HL-60 (cell line): Measurements from ENCODE around the gene ATXN7.

Source experiments
- DNase-seq, 2 experiments: peaks; one replicate each; pipeline ENCODE4 v3.0.0-alpha.2; 2010 to 2020; ENCODE audit warnings: low read depth in 1 of 2, low spot score in 1 of 2
- H3K27ac ChIP-seq: fragments of 250-450 bp; sonication (Bioruptor Pico); replicated peaks from 2 replicates; pipeline ENCODE4 v1.5.1; 2020; ENCODE audit warnings: mild to moderate bottlenecking, moderate library complexity
- H3K27me3 ChIP-seq: fragments of 250-450 bp; sonication (Bioruptor Pico); 2 replicates; pipeline ENCODE4 v1.5.1; 2021; ENCODE audit warnings: mild to moderate bottlenecking, moderate library complexity; ENCODE audit not compliant: insufficient read depth, poor library complexity, severe bottlenecking
- H3K4me3 ChIP-seq: replicated peaks from 2 replicates; pipeline ENCODE4 v1.5.1; 2011; ENCODE audit warnings: mild to moderate bottlenecking, control low read depth, low read length; ENCODE audit not compliant: insufficient read depth
- GABPA ChIP-seq: IDR thresholded peaks from 2 replicates; pipeline ENCODE4 v1.6.1; 2012; ENCODE audit warnings: low read depth
- POLR2AphosphoS5 ChIP-seq: IDR thresholded peaks from 2 replicates; pipeline ENCODE4 v1.6.1; 2012; ENCODE audit warnings: low read depth
- SPI1 ChIP-seq: IDR thresholded peaks from 2 replicates; pipeline ENCODE4 v1.6.1; 2012; ENCODE audit warnings: low read depth, mild to moderate bottlenecking, borderline replicate concordance
- TF ChIP-seq, protein P1 (sequence below): IDR thresholded peaks from one replicate; pipeline ENCODE4 v1.5.1; 2011; ENCODE audit warnings: low read length, control low read depth, inconsistent platforms; ENCODE audit not compliant: insufficient read depth
- TF ChIP-seq, protein P2 (sequence below): IDR thresholded peaks from 2 replicates; pipeline ENCODE4 v1.6.1; 2012; ENCODE audit warnings: low read depth; ENCODE audit not compliant: insufficient replicate concordance

The ATXN7 gene

DNA sequence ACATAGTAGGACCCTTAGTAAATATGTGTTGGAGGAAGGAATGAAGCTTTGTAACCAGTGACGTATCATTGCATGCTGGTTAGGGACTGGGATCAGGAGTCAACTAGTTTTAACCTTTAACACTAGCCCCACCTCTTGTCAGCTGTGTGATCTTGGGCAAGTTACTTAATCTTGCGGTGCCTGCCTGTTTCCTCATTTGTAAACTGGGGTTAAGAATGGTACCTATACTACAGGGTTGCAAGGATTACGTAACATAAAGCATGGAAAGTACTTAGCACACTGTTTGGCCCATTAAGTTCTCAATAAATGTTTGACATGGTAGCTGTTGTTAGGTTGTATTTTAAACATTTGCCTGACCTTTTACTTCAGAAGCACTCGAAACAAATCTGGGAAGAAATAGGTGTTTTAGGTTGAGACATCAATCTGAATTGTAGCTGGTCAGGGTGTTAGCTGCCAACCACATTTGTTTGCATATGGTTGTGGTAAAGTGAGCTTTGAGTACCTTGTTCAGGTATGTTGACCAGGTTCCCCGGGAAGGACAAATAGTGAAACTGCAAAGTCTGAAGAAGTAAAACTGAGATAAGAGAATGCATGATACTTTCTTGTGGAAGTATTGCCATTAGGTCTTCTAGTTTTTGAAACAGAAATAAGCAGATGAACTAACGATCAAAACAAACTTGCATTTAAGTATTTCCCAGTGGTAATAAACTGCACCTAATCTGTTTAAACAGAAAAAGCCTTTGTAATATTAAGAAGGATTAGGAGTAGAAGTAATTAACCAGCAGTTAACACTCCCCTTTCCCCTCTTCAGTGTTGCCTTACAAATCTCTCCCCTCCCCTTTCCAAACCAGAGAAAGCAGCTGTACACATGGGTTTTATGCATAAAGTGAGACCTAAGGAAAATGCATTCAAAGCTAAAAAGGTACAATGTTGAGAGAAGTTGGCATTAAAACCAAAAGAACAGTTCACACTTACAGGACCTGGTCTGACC is 74.3 kb downstream of the ATXN7 start:
- DNase-seq: peak; percentile 93 to 97
- Histone ChIP-seq H3K27me3 (no peaks in the 10 kb centered on the region), H3K4me3 (no peak overlapping the region), H3K27ac (peak overlapping the region; percentile 15; the same call in 1 of the 2 replicates)
- peak; percentile 92 for TF ChIP-seq POLR2AphosphoS5
- TF ChIP-seq, protein P1, sequence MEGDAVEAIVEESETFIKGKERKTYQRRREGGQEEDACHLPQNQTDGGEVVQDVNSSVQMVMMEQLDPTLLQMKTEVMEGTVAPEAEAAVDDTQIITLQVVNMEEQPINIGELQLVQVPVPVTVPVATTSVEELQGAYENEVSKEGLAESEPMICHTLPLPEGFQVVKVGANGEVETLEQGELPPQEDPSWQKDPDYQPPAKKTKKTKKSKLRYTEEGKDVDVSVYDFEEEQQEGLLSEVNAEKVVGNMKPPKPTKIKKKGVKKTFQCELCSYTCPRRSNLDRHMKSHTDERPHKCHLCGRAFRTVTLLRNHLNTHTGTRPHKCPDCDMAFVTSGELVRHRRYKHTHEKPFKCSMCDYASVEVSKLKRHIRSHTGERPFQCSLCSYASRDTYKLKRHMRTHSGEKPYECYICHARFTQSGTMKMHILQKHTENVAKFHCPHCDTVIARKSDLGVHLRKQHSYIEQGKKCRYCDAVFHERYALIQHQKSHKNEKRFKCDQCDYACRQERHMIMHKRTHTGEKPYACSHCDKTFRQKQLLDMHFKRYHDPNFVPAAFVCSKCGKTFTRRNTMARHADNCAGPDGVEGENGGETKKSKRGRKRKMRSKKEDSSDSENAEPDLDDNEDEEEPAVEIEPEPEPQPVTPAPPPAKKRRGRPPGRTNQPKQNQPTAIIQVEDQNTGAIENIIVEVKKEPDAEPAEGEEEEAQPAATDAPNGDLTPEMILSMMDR: no peak
- peak; percentile 64; the same call in 1 of the 2 replicates for TF ChIP-seq SPI1
- TF ChIP-seq, protein P2, sequence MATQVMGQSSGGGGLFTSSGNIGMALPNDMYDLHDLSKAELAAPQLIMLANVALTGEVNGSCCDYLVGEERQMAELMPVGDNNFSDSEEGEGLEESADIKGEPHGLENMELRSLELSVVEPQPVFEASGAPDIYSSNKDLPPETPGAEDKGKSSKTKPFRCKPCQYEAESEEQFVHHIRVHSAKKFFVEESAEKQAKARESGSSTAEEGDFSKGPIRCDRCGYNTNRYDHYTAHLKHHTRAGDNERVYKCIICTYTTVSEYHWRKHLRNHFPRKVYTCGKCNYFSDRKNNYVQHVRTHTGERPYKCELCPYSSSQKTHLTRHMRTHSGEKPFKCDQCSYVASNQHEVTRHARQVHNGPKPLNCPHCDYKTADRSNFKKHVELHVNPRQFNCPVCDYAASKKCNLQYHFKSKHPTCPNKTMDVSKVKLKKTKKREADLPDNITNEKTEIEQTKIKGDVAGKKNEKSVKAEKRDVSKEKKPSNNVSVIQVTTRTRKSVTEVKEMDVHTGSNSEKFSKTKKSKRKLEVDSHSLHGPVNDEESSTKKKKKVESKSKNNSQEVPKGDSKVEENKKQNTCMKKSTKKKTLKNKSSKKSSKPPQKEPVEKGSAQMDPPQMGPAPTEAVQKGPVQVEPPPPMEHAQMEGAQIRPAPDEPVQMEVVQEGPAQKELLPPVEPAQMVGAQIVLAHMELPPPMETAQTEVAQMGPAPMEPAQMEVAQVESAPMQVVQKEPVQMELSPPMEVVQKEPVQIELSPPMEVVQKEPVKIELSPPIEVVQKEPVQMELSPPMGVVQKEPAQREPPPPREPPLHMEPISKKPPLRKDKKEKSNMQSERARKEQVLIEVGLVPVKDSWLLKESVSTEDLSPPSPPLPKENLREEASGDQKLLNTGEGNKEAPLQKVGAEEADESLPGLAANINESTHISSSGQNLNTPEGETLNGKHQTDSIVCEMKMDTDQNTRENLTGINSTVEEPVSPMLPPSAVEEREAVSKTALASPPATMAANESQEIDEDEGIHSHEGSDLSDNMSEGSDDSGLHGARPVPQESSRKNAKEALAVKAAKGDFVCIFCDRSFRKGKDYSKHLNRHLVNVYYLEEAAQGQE: no peak
- no peak for TF ChIP-seq GABPA

DNA sequence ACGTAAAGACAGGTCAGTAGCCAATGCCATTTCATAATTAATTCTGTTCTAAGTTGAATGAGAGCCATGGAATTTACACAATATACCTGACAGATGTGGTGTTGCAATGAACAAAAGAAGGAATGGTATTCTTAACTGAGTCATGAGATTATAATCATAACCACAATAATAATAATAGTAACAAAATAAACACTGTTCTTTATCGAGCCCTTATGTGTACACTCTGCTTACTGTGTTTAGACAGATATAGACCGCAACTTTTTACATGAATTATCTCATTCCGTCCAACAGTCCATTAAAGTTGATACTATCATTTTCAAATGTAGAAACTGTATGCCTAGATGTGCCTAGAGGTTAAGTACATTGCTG is 76.7 kb downstream of the ATXN7 start:
- DNase-seq: no peak
- TF ChIP-seq SPI1: no peak
- TF ChIP-seq GABPA: no peak
- TF ChIP-seq, protein P1: no peak
- no peak for TF ChIP-seq POLR2AphosphoS5
- TF ChIP-seq, protein P2: no peak
- Histone ChIP-seq H3K27ac (no peak overlapping the region), H3K27me3 (no peaks in the 10 kb centered on the region), H3K4me3 (no peak overlapping the region)

DNA sequence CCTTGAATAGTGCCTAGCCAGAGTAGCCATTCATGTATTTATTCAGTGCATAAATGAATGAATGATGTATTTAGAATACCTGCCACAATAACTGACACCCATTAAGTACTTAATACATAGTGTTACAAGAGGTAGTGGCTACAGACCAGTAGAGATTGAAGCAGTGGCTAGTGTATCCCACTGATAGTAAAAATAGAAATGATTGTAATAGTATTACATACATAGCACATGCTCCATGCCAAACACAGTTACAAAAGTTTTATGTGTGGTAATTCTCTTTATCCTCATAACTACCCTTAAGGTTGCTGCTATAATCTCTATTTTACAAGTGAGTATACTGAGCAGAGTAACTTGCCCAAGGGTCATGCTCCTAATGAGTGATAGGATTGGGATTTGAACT is 78.9 kb downstream of the ATXN7 start:
- H3K27me3 ChIP-seq: no peaks in the 10 kb centered on the region
- TF ChIP-seq SPI1: no peak
- TF ChIP-seq, protein P2: no peak
- TF ChIP-seq, protein P1: no peak
- TF ChIP-seq POLR2AphosphoS5: no peak
- no peak for TF ChIP-seq GABPA
- no peak overlapping the region for H3K4me3 ChIP-seq
- H3K27ac ChIP-seq: no peak overlapping the region
- no peak for DNase-seq
